HCT116 (cell line): ENCODE results near the gene NDUFV3. TPM values are rescaled to one million over a fixed set of nuclear protein-coding genes. Genes with fewer than 3 reads are reported as not detected.

Experiments
- ATAC-seq: fragments of 200-7000 bp; cut with Tn5 transposase; 2 replicates; pipeline ENCODE4 v1.9.1; 2020; ENCODE audit warnings: mild to moderate bottlenecking, moderate library complexity
- BruUV-seq: library from RNA; stranded (reverse); fragments of 400-500 nt; replicated peaks from 2 replicates; lab custom pipeline; 2021; lab: Mats Ljungman, UMichigan
- CTCF ChIA-PET: fragments of 300-600 bp; sonication (Branson Sonifier 250); formaldehyde crosslinking; loops from one replicate; lab custom pipeline; 2021; ENCODE audit warnings: antibody characterized with exemption; lab: Charles Lee
- POLR2A ChIA-PET: fragments of 300-600, 350-600 bp; sonication (Branson Sonifier 250); formaldehyde crosslinking; loops from one replicate; lab custom pipeline; 2021; ENCODE audit warnings: antibody characterized with exemption; lab: Charles Lee
- RAD21 ChIA-PET, 2 experiments: fragments of 300-600 bp; sonication (Branson Sonifier 250); formaldehyde crosslinking; loops; one replicate each; lab custom pipeline; 2023; ENCODE audit warnings: low total read pairs in 2 of 2; ENCODE audit not compliant: uncharacterized antibody in 2 of 2, unreplicated experiment in 2 of 2, low non-redundant PET in 1 of 2; lab: Charles Lee
- DNase-seq: peaks from one replicate; pipeline ENCODE4 v3.0.0-alpha.2; 2010; ENCODE audit warnings: low read depth, low spot score
- H2AFZ ChIP-seq: fragments of 200-600 bp; shearing (Covaris generic), sonication (generic); 2 replicates; pipeline ENCODE4 v1.6.1; 2017; ENCODE audit warnings: low read depth, mixed run types, mixed read lengths, antibody characterized with exemption, low read length; ENCODE audit not compliant: poor library complexity, severe bottlenecking
- H3K27ac ChIP-seq: 2 replicates; pipeline ENCODE4 v1.5.1; 2012; ENCODE audit warnings: low read depth, low read length
- H3K27me3 ChIP-seq: fragments of 200-600 bp; sonication (generic); 2 replicates; pipeline ENCODE4 v1.6.1; 2016; ENCODE audit warnings: mixed run types, low read length, mixed read lengths; ENCODE audit not compliant: insufficient read depth
- H3K36me3 ChIP-seq, 2 experiments: fragments of 200-500 bp in 1 of 2; fragments of 200-600 bp in 1 of 2; sonication (Bioruptor generic) in 1 of 2; sonication (generic) in 1 of 2; 2 replicates each; pipeline versions ENCODE4 v1.5.1 to v1.6.1; 2014 to 2016; ENCODE audit warnings: low read length in 2 of 2, inconsistent platforms in 1 of 2, mixed read lengths in 1 of 2, mixed run types in 1 of 2; ENCODE audit not compliant: insufficient read depth in 2 of 2, control insufficient read depth in 1 of 2
- H3K4me1 ChIP-seq, 2 experiments: fragments of 200-600 bp in 1 of 2; sonication (generic) in 1 of 2; 2 replicates each; pipeline versions ENCODE4 v1.5.1 to v1.6.1; 2012 to 2017; ENCODE audit warnings: low read length in 2 of 2, inconsistent platforms in 1 of 2, mild to moderate bottlenecking in 1 of 2, mixed read lengths in 1 of 2, mixed run types in 1 of 2, moderate library complexity in 1 of 2; ENCODE audit not compliant: insufficient read depth in 2 of 2, control insufficient read depth in 1 of 2
- H3K4me2 ChIP-seq: fragments of 200-600 bp; sonication (generic); 2 replicates; pipeline ENCODE4 v1.6.1; 2017; ENCODE audit warnings: mixed run types, low read length, mixed read lengths
- H3K4me3 ChIP-seq, 2 experiments: fragments of 200-600 bp in 1 of 2; sonication (generic) in 1 of 2; replicated peaks in 1 of 2; 2 replicates each; pipeline ENCODE4 v1.5.1; 2011 to 2016; ENCODE audit warnings: low read length in 2 of 2, control low read depth in 1 of 2, low read depth in 1 of 2, mild to moderate bottlenecking in 1 of 2, mixed read lengths in 1 of 2, mixed run types in 1 of 2
- H3K79me2 ChIP-seq: fragments of 200-600 bp; sonication (generic); 2 replicates; pipeline ENCODE4 v1.6.1; 2017; ENCODE audit warnings: mild to moderate bottlenecking, mixed run types, low read length, moderate library complexity, mixed read lengths; ENCODE audit not compliant: insufficient read depth
- H3K9ac ChIP-seq: fragments of 200-600 bp; sonication (generic); 2 replicates; pipeline ENCODE4 v1.6.1; 2016; ENCODE audit warnings: low read length, mixed read lengths
- H3K9me2 ChIP-seq: fragments of 200-600 bp; sonication (generic), shearing (Covaris generic); 2 replicates; pipeline ENCODE4 v1.6.1; 2017; ENCODE audit warnings: mixed run types, mild to moderate bottlenecking, moderate library complexity; ENCODE audit not compliant: insufficient read depth
- H3K9me3 ChIP-seq, 2 experiments: fragments of 200-500 bp in 1 of 2; fragments of 200-600 bp in 1 of 2; sonication (Bioruptor generic) in 1 of 2; sonication (generic) in 1 of 2; 2 replicates each; pipeline ENCODE4 v1.6.1; 2014 to 2017; ENCODE audit warnings: low read length in 2 of 2, mixed read lengths in 2 of 2, inconsistent platforms in 1 of 2, low read depth in 1 of 2, mild to moderate bottlenecking in 1 of 2, mixed run types in 1 of 2, moderate library complexity in 1 of 2; ENCODE audit not compliant: control insufficient read depth in 1 of 2, insufficient read depth in 1 of 2
- H4K20me1 ChIP-seq: fragments of 200-600 bp; sonication (generic), shearing (Covaris generic); 2 replicates; pipeline ENCODE4 v1.6.1; 2017; ENCODE audit warnings: mixed run types, mild to moderate bottlenecking, moderate library complexity; ENCODE audit not compliant: insufficient read depth
- CBX3 ChIP-seq: IDR thresholded peaks from 2 replicates; pipeline ENCODE4 v1.6.1; 2012; ENCODE audit warnings: low read depth
- EGR1 ChIP-seq: IDR thresholded peaks from 2 replicates; pipeline ENCODE4 v1.6.1; 2012; ENCODE audit warnings: low read depth
- ELF1 ChIP-seq: IDR thresholded peaks from 2 replicates; pipeline ENCODE4 v1.6.1; 2012; ENCODE audit warnings: low read depth, borderline replicate concordance
- FOSL1 ChIP-seq: IDR thresholded peaks from 2 replicates; pipeline ENCODE4 v1.6.1; 2012; ENCODE audit warnings: low read depth
- RAD21 ChIP-seq: IDR thresholded peaks from 2 replicates; pipeline ENCODE4 v1.6.1; 2012; ENCODE audit warnings: low read depth, mild to moderate bottlenecking
- SP1 ChIP-seq: IDR thresholded peaks from 2 replicates; pipeline ENCODE4 v1.6.1; 2012; ENCODE audit warnings: low read depth
- SRF ChIP-seq: IDR thresholded peaks from 2 replicates; pipeline ENCODE4 v1.6.1; 2012; ENCODE audit warnings: low read depth
- TCF7L2 ChIP-seq: IDR thresholded peaks from 2 replicates; pipeline ENCODE4 v1.7.0; 2011; ENCODE audit warnings: borderline replicate concordance, inconsistent platforms; ENCODE audit not compliant: insufficient read depth, insufficient read length; ENCODE audit errors: extremely low read depth
- YY1 ChIP-seq: IDR thresholded peaks from 2 replicates; pipeline ENCODE4 v1.6.1; 2011; ENCODE audit warnings: low read length, low read depth, moderate library complexity, mild to moderate bottlenecking; ENCODE audit not compliant: insufficient replicate concordance; ENCODE audit errors: extremely low read depth
- ZBTB33 ChIP-seq: IDR thresholded peaks from 2 replicates; pipeline ENCODE4 v1.6.1; 2011; ENCODE audit warnings: mild to moderate bottlenecking, low read length, moderate library complexity; ENCODE audit not compliant: insufficient replicate concordance; ENCODE audit errors: extremely low read depth
- ZFX ChIP-seq: fragments of 450-650 bp; IDR thresholded peaks from 2 replicates; pipeline ENCODE4 v1.6.1; 2017
- ZNF274 ChIP-seq: fragments of 200-500 bp; sonication (Bioruptor generic); IDR thresholded peaks from 2 replicates; pipeline ENCODE4 v1.6.1; 2014; ENCODE audit warnings: mild to moderate bottlenecking, low read depth, low read length, inconsistent platforms
- intact Hi-C: fragments of 100-400 bp; cut with micrococcal nuclease; formaldehyde crosslinking; loops from 2 replicates; pipeline ENCODE4 v1.10.0; 2022
- total RNA-seq: library from RNA; stranded (reverse); gene quantifications from one replicate; pipeline ENCODE4 v1.2.1, GENCODE V29; 2021; ENCODE audit not compliant: unreplicated experiment
- TF ChIP-seq, protein P1 (sequence below): IDR thresholded peaks from 2 replicates; pipeline ENCODE4 v1.6.1; 2012

Gene NDUFV3
- total RNA-seq, 1 experiment from 2014 or later = 35.2 TPM

GRCh38 chr21:42929969-42930368 is 36.9 kb downstream of the NDUFV3 start:
- no peaks in the 10 kb centered on the region for H3K4me1 ChIP-seq
- H3K9me3 ChIP-seq = no peaks in the 10 kb centered on the region
- no TSS peak for BruUV-seq
- DNase-seq (no peak), ATAC-seq (no peak)
- CTCF ChIA-PET = no interaction called here
- H3K4me3 ChIP-seq = no peak overlapping the region
- H3K27me3 ChIP-seq = no peaks in the 10 kb centered on the region
- H3K36me3 ChIP-seq = no peaks in the 10 kb centered on the region
- H3K9ac ChIP-seq = no peak overlapping the region
- H3K9me2 ChIP-seq = no peaks in the 10 kb centered on the region
- H4K20me1 ChIP-seq = no peaks in the 10 kb centered on the region
- H3K79me2 ChIP-seq = no peaks in the 10 kb centered on the region
- H3K27ac ChIP-seq = no peak overlapping the region
- no peak overlapping the region for H2AFZ ChIP-seq
- RAD21 ChIA-PET = no interaction called here
- no peak overlapping the region for H3K4me2 ChIP-seq
- TF ChIP-seq ZFX (no peak), FOSL1 (no peak), CBX3 (no peak), RAD21 (no peak), ELF1 (no peak), EGR1 (no peak), YY1 (no peak), ZNF274 (no peak), SP1 (no peak), TCF7L2 (no peak), ZBTB33 (no peak), SRF (no peak)
- TF ChIP-seq, protein P1, sequence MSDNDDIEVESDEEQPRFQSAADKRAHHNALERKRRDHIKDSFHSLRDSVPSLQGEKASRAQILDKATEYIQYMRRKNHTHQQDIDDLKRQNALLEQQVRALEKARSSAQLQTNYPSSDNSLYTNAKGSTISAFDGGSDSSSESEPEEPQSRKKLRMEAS = no peak
- TF ChIP-seq, all 23 proteins: peak for 0
- intact Hi-C loops = no loop called here
- POLR2A ChIA-PET = no interaction called here
